Measurements from ENCODE around the gene GRIP1.
A peak's percentile ranks its signal among the peaks of the same experiment; 100 is the strongest.

GRIP1 gene

GRCh38 chr12:66596199-66596598 lies 82.7 kb downstream of the GRIP1 start:
- DNase-seq (ENCODE audit: low read depth) = no peak
- no peak overlapping the region for H3K4me3 ChIP-seq (ENCODE audit: low read depth, low read length)

GRCh38 chr12:66594688-66595087 lies 84.2 kb downstream of the GRIP1 start:
- TF ChIP-seq CTCF (IDR thresholded peaks at IDR 0.05; ENCODE audit: insufficient read depth, low read depth, low read length, missing control alignments) = no peak
- H3K4me3 ChIP-seq (ENCODE audit: low read depth, low read length) = no peak overlapping the region
- no peak for DNase-seq (ENCODE audit: low read depth)

More at GRCh38 chr12:66596199-66596598, 82.7 kb downstream of the GRIP1 start:
- no peak for TF ChIP-seq CTCF (IDR thresholded peaks at IDR 0.05; ENCODE audit: insufficient read depth, low read depth, low read length, missing control alignments)

GRCh38 chr12:66590275-66590985 lies 88.4 kb downstream of the GRIP1 start:
- no peak for TF ChIP-seq CTCF (IDR thresholded peaks at IDR 0.05; ENCODE audit: insufficient read depth, low read depth, low read length, missing control alignments)
- DNase-seq (ENCODE audit: low read depth) = no peak
- H3K4me3 ChIP-seq (ENCODE audit: low read depth, low read length) = no peak overlapping the region

- no peak for DNase-seq (ENCODE audit: low read depth)
- H3K4me3 ChIP-seq (ENCODE audit: low read depth, low read length) = no peak overlapping the region
- TF ChIP-seq CTCF (IDR thresholded peaks at IDR 0.05; ENCODE audit: insufficient read depth, low read depth, low read length, missing control alignments) = no peak
These were observed 89.8 kb downstream of the GRIP1 start for GRCh38 chr12:66589095-66589494.

GRCh38 chr12:66587912-66588311 lies 91.0 kb downstream of the GRIP1 start:
- DNase-seq (ENCODE audit: low read depth) = peak; percentile 9
- H3K4me3 ChIP-seq (ENCODE audit: low read depth, low read length) = no peak overlapping the region
- no peak for TF ChIP-seq CTCF (IDR thresholded peaks at IDR 0.05; ENCODE audit: insufficient read depth, low read depth, low read length, missing control alignments)

- no peak for DNase-seq (ENCODE audit: low read depth)
- H3K4me3 ChIP-seq (ENCODE audit: low read depth, low read length) = no peak overlapping the region
- no peak for TF ChIP-seq CTCF (IDR thresholded peaks at IDR 0.05; ENCODE audit: insufficient read depth, low read depth, low read length, missing control alignments)
These were observed 94.2 kb downstream of the GRIP1 start for GRCh38 chr12:66584673-66585072.

- no peak overlapping the region for H3K4me3 ChIP-seq (ENCODE audit: low read depth, low read length)
- peak; percentile 61 for DNase-seq (ENCODE audit: low read depth)
- no peak for TF ChIP-seq CTCF (IDR thresholded peaks at IDR 0.05; ENCODE audit: insufficient read depth, low read depth, low read length, missing control alignments)
These were observed 105.3 kb downstream of the GRIP1 start for GRCh38 chr12:66573605-66574004.
